ENCODE data around the gene MAP3K12. TPM values are rescaled to one million over a fixed set of nuclear protein-coding genes. Genes with fewer than 3 reads are reported as not detected.
"Not testable (repeated sequence)": the region's sequence is repeated elsewhere in the genome, so short reads cannot be mapped to it uniquely, and the experiment has no call there.

The MAP3K12 gene
- total RNA-seq, 1 donor from 2014 or later = 19.1 TPM

DNA sequence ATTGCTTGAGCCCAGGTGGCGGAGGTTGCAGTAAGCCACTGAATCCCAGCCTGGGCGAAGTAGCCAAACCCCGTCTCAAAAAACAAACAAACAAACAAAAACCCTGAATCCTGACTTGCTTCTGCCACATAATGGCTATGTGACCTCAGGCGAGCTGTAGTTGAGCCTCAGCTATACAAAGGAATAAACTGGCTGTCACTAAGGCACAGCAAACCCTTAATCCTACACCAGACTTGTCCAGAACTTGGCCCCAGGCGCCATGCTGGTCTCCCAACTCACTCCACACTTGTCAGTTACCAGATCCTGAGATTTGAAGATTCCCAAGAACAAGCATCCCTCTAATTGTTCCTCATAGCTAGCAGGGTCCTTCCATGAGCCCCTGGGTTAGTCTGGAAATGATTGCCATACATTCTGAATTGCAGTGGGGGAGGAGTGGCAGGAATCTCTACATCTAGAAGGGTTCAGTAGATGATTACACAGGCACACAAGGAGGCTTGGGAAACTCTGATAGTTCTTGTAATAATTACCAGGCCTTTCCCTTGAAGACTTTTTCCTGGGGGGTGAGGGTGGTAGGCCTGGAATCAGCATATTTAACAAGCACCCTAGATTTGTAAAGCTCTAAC, 9.9 kb downstream of the MAP3K12 start:
- DNase-seq = no peak

DNA sequence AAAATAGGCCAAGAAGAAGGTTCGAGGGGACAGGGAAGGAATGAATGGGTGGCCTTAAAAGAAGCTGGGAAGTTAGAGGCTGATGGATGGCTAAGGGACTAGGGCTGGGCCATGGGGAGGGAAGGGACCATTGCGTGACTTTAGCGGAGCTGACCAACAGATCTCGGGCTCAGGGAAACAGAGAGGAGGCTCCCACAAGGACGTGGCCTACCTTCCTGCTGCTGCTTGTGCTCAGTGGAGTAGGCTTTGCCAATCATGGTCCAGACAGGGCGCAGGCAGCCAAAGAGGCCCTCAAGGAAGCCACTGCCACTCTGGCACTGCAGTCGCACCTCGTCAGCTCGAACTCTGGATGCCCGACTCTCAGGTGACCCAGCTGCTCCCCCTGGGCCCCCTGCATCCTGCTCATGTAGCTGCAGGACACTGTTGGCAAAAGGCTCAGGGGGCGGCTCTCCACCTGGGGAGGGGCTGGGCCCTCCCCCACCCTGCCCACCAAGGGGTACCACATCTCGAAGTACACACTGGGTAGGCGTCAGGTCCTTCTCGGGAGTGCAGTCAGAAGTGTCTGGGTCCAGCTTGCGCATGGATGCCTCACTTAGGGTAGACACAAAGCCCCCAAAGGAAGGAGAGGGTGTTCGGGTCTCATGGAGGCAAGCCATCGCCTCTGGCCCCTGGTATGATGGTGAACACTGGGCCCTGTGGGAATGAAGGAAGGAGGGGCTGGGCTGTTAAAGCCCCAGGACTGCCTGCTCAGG, 12.3 kb downstream of the MAP3K12 start:
- no peak for DNase-seq

DNA sequence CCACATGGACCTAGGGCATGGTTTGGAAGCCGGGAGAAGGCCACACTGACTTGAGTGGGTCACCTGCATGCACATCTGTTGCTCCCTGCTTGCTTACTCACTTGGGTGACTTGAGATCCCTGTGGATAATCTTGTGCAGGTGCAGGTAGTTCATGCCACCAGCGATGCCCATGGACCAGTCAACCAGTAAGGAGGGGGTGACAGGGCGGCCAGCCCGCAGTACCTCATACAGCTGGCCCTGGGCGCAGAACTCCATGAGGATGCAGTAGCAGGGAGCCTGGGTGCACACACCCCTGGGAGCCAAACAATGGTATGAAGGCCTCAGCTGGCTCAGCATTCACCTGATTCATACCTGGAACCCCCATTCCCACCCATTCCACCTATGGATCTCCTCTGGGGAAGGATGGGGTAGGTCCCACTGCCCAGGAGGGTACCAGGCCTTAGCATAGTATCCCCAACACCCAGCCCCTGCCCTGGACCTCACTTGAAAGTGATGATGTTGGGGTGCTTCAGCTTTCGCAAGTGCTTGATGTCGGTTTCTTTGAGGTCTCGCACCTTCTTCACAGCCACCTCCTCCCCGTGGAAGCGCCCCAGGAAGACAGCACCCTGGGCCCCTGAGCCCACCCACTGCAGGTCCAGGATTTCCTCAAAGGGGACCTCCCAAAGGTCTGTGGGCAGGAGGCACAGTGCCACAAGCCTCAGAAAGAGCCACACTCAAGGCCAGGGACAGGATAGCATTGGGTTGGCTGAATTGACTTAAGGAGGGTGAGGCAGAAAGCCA, 13.1 kb downstream of the MAP3K12 start:
- DNase-seq = no peak

DNA sequence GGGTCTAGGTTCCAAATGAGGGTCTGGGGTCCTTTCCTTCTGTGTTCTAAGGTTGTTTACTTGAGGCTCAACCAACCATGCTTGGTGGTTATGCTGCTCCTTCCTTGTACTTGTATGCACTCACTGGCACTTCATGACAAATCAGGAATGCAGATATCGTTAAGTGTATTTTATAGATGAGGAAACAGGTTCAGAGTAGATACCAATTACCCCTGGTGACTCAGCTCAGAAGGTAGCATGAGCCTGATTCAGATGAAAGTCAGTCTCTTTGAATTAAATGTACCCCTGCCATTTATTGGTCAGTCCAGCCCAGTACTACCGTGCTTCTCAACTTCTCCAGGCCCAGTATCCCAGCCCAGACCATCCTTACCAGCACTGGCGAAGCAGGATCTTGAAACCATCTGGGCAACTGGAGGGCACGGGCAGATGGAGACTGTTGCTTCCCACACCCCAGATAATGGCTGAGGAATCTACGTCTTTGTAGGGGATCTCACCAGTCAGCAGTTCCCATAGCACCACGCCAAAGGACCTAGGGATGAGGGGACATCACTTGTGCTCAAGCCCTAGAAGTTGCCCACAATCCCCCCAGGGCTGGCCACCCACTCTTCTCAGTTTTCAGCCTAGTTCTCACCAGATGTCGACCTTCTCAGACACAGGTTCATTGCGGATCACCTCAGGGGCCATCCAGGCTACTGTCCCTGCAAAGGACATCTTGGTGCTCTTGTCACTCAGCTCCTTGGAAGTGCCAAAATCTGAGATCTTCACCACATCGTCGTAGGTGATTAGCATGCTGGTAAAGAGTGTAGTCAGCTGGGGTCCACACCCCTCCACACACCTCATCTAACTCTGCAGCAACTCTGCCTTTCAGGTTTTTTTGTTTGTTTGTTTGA, 14.3 kb downstream of the MAP3K12 start:
- DNase-seq = no peak

DNA sequence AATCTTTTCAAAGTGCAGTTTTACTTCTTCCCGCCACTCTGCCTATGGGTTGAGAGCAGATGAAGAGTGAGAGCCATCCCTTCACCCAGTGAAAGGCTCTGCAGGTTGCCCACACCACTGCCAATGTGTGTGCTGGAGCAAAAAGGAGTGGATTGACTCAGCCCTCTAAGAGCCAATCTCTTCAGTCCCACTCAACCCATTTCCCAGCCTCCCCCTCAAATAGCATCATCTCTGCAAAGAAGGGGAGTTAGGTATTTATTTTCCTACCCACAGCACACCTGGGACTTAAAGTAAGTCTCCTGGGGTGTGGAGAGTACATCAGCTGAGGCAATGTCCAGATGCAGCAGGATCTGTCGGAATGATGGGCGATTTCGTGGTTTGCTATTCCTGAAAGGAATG, 15.3 kb downstream of the MAP3K12 start:
- DNase-seq = no peak

DNA sequence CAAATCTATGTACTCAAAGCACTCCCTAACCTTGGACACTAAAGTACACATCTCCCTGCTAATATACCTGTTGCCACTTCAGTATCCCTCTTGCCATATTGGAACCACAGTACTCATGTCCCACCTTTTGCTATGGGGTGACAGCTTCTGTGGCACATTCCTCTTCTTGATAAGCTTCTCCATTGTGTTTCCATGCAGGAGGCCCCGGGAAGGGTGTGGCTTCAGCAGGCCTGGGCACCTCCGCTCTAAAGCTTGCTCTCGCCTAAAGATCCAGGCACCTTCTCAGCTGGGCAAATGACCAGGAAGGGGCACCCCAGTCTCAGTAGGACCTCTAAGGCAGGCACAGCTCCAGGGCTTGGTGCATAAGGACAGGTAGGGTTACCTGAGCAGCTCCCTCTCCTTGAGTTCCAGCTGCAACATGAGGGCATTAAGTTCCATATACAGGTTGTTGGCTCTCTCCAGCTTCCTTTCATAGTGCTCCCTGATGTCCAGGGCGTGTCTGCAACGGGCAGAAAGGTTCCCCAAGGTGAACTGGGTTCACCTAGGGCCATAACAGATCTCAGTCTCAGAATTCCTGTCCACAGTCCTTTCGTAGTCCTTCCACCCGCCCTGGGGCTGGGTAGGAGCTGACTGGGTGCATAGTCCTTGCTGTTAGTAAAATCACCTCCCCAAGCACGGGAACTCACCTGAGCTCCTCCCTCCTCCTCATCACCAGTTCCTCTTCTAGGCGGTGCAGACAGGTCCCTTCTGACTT, 15.9 kb downstream of the MAP3K12 start:
- DNase-seq = no peak

DNA sequence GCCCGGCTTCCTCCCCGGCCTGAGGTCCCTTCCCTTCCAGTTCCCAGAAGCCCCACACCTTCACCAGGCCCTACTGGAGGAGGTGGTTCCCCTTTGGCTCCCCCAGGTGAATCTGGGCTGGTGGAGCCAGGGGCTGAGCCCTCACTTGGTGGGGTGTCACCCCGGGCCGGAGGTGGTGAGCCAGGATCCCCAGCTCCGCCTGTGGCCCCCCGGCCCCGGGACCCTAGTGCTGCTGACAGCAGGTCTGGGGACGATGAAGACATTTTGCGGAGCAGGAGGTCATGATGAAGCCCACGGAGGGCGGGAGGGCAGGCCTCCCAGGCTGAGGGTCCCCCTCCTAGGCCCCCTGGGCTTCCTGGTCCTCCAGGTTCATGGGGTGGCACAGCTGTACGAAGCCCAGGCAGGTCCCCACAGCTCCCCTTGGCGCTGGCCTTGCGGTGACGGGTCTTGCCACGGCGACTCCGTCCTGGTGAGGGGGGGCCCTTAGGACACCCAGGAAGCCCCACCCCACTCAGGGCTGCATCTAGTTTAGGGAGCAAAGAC, 16.6 kb downstream of the MAP3K12 start:
- DNase-seq = no peak

DNA sequence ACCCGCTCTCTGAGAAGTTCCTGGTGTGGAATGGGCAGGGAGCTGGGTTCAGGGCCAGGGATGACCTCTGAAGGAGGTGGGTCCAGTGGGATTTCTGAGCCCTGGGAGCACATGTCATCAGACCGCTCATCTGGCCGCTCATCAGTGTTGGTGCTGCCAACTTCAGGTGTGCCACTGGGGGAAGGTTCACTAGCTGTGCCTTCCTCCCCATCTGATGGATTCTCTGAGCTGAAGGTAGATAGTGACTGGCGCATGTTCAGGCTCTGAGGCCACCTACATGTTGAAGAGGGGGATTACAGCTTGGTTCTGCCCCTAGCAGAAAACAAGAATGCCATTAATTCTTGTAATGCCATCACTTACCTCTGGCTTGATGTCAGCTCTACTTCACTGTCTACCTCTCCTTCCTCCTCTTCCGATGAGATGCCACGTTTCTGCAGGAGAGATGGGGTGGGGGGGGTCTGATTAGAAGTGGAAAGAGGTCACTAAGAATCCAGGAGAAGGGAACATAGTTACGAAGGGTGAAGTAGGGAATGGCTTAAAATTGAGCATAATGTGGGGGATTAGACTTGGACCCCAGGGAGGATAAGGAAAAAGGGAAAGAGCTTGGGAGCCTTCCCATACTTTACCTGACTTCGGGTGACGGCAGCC, 17.2 kb downstream of the MAP3K12 start:
- DNase-seq = peak; percentile 42

DNA sequence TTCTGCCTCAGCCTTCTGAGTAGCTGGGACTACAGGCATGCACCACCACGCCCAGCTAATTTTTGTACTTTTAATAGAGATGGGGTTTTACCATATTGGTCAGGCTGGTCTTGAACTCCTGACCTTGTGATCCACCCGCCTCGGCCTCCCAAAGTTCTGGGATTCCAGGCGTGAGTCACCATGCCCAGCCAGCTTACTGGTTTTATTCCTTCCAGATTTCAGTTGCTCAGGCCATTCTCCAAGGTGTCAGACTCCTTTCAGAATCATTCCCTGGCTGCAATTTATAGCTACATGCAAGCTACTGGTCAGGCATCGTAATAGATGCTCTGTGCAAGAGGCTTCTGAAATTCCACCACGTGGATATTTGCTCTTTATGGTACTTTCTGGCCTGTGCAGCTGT, 17.8 kb downstream of the MAP3K12 start:
- DNase-seq = not testable (repeated sequence)

DNA sequence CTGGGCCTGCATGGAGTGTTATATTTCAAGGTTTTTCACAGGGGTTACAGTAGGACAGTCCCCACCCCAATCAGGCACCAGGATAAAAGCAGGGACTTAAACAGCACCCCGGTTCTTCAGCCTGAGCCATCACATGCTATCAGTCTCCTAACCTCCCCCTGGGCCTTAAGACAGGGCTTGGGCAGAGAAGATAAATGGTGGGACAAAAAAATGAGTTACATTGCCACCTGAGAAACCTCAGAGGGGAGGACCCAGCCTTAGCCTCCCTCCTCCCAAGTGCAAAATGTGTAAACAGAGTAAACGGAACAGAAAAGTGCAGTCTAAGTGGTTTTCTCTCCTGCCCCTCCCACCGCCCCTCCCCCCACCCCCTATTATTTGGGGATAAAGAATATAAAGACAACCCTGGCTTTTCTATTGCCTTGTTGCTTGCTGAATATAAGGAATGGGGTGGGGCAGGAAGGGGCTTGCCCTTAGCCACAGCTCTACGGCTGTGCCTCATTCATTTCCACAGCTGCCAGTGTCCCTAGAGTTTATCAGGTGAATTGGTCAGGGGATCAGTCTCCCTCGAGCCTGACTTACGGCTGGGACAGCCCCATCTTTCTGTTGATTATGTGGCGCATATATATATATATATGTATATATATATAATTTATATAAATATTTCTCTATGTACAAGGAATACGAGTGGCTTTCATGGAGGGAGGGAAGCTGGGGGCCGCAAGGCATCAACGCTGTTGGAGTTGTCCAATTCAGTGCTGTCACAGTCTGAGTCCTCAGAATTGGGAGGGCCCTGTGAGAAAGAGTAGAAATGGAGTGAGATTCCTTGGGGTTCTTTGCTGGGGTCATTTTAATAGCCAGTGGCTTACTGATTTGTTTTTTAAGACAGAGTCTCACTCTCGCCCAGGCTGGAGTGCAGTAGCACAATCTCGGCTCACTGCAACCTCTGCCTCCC, 18.5 kb downstream of the MAP3K12 start:
- no peak for DNase-seq

DNA sequence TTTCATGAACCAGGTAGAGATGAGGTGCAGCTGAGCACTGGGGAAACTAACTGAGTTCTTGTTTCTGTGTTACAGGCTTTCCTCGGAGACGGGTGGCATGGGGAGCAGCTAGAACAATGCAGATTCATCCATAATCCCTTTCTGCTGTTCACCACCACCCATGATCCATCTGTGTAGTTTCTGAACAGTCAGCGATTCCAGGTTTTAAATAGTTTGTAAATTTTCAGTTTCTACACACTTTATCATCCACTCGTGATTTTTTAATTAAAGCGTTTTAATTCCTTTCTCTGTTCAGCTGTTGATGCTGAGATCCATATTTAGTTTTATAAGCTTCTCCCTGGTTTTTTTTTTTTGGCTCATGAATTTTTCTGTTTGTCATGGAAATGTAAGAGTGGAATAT, 19.9 kb downstream of the MAP3K12 start:
- no peak for DNase-seq

DNA sequence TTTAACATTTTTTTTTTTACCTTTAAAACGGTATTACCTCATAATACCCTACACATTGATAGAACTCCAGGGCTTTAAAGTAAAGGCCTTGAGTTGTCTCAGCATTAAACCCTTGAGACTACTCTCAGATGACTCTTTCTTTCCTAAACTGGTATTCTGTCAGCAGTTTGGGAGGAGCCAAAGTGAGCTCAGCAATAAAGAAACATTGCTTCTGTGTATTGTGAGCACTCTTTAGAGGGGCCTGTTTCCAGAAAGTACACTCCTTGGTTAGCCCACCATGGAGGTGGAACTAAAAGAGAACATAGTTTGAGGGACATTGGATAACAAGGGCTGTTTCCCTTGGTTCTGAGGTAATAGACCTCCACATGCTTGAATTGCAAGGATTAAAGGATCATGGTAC, 20.4 kb downstream of the MAP3K12 start:
- no peak for DNase-seq

DNA sequence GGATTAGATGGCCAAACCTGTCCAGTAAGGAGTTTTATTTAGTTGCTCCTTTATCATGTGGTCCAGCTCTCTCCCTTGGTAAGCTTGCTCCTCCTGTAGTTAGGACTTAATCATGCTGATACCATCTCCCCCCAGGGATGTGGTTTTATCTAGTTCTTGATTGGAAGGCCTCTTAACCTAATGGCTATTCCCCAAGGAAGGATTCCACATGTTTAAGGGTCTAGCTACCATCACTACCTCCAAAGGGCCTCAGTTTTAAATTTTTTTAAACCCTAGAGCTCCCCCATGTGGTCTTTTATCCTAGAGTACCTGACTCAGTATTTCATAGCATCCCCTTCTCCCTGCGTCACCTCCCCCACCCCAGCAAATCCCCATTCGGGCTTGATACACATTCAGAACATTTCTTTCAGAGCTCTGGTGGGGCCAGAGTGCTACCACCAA, 22.5 kb downstream of the MAP3K12 start:
- DNase-seq = peak; percentile 48

DNA sequence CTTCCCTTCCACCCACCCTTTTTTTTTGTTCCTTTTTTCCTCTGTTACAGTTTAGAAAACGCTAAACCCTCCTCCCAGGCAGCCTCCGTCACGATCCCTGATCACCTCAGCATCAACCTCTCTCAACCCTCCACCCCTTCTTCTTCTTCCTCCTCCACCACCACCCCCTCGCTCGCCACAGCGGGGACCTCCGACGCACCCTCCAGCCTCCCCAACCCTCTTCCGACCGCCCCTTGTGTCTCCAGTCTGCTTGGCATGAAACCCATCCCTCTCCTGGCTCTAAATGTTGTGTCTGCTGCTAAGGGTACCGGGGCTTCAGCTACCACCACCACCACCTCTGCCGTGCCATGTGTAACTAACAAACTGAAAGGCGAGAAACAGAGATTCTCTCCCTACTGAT, 24.4 kb downstream of the MAP3K12 start:
- DNase-seq = no peak

DNA sequence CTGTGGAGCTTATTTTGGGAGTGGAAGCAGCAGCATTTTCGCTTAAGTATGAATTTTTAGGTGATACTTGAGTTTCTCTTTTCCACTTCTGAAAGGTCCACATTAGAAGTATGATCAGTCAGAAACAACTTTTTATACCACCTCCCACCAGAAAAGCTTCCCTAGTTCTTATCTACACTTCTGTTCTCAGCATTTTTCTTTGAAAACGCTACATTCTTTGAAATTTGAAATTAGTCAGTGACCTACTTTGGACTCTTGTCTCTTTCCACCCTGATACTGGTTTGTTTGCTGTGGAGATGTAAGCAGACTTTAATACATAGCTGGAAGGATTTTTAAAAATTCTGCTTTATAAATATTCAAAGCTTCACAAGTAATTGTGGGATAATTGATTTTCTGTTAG, 25.2 kb downstream of the MAP3K12 start:
- DNase-seq = no peak

DNA sequence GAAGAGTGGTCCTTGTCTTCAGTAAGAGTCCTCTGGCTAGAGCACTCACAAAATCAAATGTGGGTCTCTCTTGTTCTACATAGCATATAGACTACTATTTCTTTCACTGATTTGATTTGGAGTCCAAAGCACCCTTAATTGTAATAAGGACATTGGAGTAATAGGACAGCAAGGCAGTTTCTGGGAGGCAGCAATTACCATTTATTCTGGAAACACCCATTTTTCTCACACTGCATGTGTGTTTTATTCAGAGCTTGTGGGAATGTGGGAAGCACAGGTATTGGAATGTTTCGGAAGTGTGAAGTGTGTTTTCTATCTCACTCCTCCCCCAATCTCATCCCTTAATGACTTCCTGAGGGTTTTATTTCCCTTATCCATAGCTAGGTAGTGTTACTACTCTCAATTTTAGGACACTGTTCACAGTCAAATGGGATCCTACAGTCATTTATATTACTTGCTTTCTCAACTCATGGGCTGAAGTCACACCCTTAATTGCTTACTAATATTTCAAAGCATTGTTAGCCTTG, 27.1 kb downstream of the MAP3K12 start:
- DNase-seq = no peak

DNA sequence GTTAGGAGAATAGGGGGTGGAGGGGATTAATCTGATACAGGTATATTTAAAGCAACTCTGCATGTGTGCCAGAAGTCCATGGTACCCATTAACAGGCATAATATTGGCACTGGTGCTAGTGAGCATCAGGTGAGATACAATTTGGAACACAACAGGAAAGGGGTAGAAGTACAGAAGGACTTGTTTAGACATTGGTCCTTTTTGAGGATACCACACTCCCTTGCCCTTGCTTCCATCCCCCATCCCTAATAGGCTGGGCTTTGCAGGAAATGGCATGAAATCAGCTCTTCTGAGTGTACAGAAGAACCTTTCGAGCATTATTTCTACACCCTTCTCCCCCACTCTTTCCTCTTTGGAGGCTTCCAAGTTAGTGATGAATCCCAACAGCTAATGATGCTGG, 31.0 kb downstream of the MAP3K12 start:
- DNase-seq = no peak

DNA sequence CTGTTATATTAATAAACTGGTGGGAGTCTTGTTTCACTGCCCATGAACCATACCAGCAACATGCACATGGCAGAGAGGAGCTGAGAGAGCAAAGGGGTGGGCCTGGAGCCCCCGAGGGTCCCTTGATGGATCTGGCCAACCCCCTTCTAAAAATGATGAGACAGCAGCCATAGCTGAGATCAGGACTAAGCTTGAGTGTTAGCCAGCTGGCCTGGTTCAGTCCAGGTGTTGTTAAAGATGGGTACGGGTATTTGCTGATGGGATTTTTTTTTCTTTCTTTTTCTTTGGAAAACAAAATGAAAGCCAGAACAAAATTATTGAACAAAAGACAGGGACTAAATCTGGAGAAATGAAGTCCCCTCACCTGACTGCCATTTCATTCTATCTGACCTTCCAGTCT, 31.4 kb downstream of the MAP3K12 start:
- no peak for DNase-seq

DNA sequence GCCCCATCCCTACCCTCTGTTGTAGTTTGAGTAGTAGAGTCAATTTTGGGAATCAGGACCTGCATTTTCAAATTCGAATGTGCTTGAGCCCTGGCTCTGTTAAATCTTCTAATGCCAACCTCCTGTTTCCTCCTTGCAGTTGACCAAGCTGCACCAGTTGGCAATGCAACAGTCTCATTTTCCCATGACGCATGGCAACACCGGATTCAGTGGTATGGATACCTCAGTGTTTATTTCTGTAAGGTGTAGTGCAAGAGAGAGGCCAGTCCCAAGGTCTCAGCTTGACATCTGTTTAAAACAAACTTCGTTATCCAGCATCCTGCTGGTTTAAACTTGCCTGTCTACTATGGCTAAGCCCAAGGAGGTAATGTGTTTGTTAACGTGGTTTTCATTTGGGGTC, 32.2 kb downstream of the MAP3K12 start:
- no peak for DNase-seq

DNA sequence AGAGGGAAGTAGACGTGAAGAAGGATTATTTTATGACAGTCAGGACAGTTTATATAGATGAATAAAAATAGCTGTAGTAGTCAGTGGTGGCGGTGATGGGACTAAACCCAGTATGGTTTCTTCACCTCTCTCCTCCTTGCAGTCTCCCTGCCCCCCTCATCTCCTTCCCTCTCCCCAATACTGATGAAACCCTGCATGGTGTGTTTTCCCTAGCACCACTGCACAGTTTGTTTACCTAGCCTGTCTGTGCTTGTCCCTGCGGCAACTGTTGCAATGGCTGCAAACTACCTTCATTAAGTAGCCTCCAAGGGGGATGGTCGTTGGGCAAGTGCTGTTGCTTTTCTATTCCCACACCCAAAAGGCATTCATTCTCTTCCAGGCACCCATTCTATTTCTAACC, 32.6 kb downstream of the MAP3K12 start:
- no peak for DNase-seq

Data from dermis blood vessel endothelial cell (primary cell).